GM19372 (cell line): ENCODE measurements around the gene NACA2.
"Not testable (repeated sequence)": the region's sequence is repeated elsewhere in the genome, so short reads cannot be mapped to it uniquely, and the experiment has no call there.

Experiments
- ATAC-seq: cut with Tn5 transposase; IDR thresholded peaks from one replicate; pipeline ENCODE4 v1.9.1; 2021; ENCODE audit warnings: mild to moderate bottlenecking, low read depth, moderate library complexity; ENCODE audit not compliant: unreplicated experiment

The NACA2 gene

DNA sequence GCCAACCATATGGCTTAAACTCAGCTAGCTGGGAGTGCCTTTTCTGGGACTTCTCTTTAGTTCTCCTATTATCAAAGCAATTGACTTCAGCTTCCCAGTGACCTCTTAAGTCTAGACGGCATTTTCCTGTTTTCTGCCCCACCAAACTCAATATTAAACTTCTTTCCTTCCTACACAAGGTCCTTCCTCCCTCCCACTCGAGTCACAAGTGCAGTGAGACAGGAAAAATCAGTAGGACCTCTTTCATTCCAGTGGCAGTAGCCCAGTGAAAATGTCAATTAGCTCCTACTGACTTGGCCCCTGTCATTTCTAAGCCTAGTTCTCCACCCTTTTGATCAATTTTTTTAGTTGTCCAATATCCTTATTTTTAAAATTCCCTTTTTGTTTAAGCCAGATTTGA lies 9.6 kb upstream of the NACA2 start:
- ATAC-seq, result no peak

DNA sequence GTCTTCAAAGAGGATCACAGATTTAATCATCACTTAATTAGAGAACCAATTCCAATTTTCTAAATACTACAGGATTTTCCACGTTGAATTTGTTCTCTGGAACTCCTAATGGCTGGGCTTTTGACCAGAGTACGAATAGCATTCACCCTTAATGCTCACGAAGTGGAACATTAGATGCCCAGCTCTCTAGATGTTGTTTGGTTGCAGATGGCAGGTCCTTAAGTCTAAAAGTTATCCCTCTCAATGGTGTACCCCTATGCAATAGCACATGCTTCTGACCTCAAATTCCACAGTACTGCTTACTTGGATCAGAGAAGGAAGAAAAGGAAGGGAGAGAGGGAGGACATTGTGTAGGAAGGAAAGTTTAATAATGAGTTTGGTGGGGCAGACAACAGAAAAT lies 8.6 kb upstream of the NACA2 start:
- ATAC-seq, result no peak

DNA sequence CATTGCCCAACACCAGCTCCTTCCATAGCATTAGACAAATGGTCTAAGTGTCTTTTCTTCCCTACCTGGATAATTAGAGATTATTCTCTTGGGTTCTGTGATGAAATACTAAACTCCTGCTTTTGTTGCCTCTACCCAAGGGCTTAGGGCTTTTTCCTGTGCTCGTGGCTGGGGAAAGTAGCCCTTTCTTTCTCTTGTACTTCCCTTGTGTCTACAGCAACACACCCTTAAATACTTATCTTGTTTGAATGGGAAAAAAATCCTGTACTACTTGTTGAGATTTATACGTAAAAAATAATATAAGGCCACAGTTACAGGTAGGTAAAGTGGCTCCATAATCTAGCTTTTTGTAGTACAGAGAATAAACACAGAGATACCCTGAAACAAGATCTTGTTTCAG lies 7.0 kb upstream of the NACA2 start:
- ATAC-seq, result no peak

DNA sequence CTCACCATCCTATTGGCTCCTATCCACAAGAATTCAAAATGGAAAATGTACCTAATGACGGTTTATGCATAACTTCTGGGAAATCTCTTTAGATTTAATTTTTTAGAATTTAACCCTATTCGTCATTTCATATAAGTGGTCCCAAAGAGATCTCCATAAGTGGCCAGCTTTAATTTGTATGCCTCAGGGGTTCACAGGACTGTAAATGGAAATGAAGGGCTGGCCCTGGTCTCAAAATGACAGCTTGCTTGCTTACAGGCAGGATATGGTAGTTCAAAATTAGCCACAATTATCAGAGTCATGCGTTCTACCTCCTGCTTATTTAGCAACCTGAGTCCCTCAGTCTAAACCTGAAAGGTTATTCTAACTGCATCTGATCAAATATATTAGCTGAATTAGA lies 6.6 kb upstream of the NACA2 start:
- no peak for ATAC-seq

DNA sequence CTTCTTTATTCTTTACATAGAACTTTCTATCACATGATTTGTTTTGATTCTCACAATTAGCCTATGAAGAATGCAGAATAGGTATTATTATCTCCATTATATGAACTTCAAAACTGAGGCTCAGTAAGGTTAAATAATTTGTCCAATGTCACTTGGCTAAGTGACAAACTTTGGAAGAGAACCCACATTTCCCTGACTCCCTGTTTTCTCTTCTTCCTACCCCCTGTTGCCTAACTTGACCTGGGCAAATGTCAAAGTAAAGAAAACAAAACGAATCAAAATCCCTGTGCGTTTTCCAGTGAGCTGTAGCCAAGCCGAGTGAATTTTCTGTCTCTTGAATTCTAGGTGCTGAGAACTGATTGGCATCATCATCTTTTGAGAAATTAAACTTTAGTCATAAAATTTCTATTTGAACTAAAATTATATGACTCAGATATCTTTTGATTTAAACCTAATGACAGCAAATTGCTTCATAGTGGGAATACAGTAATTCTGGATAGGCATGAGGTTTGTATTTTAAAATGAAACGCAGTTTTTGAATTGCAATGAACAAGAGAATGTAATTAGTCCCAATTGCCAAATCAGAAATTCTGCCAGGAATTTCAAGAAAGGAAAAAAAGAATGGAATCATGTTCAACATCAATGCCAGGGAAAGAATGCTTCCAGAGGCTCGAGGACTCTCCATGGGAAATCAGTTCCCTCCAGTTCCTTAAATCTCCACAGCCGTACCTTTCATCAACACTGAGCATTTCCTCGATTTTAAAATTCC lies 4.6 kb upstream of the NACA2 start:
- no peak for ATAC-seq

DNA sequence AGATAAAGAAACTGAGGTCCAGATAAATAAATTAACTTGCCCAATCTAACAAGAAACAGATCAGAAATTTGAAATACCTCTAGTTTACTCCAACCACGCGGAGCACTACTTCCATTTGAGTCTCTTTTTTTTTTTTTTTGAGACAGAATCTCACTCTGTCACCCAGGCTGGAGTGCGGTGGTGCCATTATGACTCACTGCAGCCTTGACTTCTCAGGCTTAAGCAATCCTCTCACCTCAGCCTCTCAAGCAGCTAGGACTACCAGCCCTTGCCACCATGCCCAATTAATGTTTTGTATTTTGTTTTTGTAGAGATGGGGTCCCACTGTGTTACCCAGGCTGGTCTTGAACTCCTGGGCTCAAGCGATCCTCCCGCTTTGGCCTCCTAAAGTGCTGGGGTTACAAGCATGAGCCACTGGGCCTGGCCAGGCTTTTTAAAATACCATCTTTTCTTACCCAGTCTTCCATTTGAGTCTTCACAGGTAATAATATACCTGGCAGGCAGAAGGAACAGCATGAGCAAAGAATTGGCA lies 3.3 kb upstream of the NACA2 start:
- ATAC-seq, result no peak

DNA sequence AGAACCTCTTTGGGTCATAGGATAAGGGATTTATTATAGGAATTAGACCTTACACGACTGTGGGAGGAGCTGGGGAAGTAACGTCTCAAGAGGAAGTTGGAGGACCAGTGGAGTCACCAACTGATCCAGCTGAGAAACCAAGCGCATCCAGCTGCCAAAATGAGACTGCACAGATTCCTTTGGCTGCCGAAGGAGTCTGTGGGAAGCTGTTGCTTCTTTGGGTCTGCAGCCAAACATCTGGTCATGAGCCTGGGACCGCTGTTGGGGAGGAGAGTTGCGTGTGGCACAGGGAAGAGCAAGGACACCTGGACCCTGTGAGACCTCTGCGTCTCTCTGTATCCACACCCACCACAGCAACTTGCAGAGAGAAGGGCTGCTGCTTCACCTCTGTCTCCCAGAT lies 2.4 kb upstream of the NACA2 start:
- no peak for ATAC-seq

DNA sequence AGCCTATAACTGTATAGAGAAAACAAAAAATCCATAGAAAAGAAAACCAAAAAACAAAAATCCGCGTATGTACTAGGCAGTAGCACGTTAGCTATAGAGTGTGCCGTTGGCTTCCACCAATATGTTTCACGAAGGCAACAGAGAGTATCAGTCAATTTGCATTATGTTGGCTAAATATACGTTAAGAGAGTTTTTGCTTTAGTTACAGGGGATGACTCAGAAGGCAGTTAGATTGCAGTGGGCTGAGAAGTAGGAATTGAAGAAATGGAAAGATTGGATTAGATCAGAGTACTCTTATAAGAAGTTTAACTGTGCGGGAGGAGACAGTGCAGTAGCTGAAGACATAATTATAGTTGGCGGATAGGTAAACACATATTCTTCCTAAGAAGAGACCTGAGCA lies 911 bp upstream of the NACA2 start:
- ATAC-seq, result no peak

DNA sequence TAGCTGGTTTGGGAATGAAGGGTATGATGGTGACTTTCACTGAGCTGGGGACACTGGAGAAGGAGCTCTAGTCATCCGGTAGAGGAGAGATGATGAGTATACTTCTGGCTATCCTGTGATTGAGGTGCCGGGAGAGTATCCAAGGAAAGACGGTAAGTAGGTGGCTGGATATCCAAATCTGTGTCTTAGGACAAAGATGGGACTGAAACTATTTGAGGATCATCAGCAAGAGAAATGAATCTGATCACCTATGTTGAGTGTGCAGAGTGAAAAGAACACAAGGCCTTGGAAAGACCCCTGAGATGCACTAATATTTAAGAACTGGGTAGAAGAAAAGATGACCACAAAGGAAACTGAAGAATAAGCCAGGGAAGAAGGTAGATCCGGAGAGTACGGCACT lies 1.0 kb downstream of the NACA2 start:
- no peak for ATAC-seq

DNA sequence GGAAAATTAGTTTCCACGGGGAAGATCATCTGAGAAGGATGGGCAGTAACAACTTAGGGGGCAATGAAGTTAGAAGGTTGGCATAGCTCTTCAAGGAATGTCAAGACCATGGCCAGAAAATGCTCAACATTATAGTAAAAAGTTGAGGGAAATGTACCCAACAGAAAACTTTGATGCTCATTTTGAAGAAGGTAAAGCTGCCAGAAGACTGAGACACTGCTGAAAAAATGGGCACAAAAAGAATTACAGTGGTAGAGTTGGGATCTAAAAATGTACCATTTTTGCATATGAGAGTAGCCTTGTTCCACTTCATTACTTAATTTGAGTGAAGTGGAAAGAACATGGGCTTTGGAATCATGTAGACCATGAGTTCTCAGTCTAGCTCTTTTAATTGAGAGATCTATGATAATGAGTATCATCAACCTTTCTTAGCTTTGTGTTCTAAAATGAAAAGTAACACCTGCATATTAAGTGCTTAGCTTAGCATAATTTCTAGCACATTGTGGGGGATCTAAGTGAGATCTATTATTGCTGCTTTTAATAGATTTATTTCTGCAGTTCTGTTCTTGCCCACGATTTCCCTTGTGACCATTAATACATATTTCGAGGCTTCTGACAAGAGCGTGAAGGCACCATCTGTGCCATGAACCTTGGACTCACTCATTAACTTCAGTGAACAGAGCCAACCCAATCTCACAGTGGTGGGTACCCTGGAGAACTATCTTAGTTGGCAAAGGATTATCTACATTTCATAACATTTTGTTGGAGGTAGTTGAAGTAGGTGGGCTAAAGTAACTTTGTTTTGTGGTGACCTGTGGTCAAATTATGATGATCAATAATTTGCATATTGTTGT lies 3.0 kb downstream of the NACA2 start:
- ATAC-seq, result no peak

DNA sequence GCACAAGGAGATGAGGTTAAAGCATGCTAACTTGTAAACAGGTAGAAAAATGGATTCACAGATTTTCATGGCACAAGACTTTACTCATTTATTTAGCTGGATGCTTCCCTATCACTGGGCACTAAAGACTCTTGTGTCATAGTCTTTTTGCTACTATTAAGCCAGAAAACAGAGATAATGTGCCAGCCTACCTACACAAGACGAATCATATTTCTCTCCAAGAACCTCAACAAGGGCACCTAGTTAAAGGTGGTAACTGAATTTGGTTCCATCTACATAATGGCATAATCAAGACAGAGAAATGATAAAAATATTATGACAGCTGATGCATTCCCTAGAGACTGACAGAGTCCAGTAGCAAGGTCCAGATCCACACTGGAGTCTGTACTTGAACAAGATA lies 3.8 kb downstream of the NACA2 start:
- no peak for ATAC-seq

DNA sequence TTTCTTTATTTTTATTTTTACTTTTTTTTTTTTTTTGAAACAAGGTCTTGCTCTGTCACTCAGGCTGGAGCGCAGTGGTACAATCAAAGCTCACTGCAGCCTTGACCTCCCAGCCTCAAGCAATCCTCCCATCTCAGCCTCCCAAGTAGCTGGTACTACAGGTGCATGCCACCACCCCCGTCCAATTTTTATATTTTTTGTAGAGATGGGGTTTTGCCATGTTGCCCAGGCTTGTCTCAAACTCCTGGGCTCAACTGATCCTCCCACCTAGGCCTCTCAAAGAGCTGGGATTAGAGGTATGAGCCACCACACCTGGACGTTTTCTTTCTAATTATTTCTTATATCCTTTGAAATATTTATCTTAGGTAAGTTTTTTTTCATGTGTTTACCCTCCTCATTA lies 4.4 kb downstream of the NACA2 start:
- not testable (repeated sequence) for ATAC-seq

DNA sequence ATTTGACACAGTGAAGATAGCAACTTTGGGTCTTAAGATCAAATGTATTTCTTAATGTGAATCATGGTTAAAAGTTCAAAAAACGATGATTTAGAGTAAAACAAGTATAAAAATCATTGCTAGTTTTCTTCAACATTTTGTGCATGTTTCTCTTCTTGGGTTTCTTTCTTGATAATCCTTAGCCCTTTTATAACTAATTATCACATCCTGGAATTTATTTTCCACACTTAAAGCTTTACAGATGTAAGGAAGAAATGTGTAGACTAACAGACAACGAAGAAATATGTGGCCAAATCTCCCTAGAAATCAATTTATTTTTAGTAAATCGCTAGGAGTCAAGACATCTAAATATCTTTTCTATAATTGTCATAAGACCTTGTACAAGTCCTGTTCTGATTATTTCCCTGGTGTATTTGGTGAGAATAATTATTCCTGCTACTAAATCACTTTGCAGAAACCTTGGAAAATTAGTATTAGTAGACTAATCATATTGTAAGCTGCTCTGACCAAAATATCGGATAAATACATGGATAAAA lies 4.9 kb downstream of the NACA2 start:
- ATAC-seq, result no peak

DNA sequence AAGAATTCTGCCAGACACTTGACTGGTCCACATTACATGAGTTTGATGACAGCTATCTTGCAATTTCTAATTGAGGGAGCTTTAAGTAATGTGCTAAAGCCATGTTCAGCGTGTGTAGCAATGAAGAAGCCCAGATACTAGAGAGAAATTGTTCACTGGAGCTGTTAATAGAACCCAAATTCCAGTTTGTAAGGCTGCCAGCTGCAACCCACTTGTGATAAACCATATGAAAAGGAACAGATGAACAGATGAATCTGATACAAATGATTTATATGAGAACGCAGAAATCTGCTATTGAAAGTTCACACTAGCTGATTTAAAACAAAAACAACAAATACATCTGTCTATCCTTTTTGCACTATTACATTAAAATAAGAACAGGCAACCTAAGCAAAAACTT lies 6.2 kb downstream of the NACA2 start:
- ATAC-seq, result no peak

DNA sequence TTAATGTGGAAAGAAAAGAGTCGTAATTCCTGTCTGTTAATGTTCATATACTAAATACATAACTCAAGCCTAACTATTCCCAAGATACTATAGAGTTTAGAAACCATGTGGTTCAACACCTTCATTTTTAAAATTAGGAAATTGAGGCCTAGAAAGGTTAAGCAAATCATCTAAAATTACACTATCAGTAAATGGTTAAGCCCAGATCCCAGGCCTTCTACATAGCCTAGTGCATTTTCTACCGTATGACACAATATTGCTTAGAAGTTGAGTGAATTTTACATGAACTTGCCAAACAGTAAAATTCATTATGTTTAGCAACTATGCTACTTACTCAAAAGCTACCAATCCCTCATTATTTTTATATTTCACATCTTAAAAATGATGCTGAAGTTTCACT lies 6.8 kb downstream of the NACA2 start:
- ATAC-seq, result no peak

DNA sequence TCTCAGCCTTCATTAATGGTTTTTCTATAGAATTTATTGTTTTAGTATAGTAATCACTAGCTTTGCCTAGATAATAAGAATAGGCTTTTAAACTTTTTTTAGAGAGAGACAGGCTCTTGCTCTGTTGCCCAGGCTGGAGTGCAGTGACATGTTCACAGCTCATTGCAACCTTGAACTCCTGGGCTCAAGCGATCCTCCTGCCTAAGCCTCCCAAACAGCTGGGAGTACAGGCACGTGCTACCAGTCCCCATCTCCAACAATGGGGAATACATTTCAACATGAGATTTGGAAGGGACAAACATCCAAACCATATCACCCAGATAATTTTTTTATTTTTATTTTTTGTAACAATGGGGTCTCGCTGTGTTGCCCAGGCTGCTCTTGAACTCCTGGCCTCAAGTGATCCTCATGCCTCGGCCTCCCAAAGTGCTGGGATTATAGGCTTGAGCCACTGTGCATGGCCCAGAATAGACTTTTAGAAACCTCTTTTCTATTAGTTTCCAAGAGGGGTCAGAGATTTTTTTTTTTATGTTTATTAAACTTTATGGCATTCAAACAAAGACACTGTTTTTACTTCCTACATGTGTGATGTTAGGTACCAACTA lies 7.3 kb downstream of the NACA2 start:
- no peak for ATAC-seq

DNA sequence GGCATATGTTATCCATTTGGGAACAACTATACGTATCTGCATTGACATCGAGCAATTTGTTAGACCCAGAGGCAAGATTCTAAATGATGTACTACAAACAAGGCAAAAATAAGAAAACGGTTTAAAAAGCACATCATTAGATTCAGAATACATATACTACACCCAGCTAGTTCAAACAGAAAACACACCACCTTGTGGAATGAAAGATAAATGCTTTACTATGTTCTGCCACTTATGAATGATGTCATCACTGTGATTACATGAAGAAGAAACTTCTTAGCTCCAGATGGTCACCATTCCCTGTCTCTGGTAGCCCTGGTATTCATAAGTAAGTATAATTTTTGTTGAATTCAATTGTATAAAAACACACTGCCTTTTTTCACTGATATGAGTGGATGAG lies 7.8 kb downstream of the NACA2 start:
- no peak for ATAC-seq

DNA sequence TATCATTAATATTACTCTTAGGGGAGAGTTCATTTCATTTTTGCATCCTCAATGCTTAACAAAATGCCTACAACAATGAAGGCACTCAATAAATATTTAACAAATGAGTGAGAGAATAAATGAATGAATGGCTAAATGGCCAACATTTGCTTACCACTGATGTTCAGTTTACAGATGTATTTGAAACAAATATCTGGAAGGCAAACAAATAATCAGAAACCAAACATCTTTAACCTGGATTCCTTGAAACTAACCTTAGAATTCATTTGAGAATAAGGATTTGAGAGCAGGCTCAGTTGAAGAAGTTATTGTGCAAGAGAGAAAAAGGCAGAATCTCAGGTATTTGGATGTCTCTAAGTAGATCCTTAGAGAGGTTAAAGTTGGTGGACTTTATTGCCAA lies 8.4 kb downstream of the NACA2 start:
- no peak for ATAC-seq

DNA sequence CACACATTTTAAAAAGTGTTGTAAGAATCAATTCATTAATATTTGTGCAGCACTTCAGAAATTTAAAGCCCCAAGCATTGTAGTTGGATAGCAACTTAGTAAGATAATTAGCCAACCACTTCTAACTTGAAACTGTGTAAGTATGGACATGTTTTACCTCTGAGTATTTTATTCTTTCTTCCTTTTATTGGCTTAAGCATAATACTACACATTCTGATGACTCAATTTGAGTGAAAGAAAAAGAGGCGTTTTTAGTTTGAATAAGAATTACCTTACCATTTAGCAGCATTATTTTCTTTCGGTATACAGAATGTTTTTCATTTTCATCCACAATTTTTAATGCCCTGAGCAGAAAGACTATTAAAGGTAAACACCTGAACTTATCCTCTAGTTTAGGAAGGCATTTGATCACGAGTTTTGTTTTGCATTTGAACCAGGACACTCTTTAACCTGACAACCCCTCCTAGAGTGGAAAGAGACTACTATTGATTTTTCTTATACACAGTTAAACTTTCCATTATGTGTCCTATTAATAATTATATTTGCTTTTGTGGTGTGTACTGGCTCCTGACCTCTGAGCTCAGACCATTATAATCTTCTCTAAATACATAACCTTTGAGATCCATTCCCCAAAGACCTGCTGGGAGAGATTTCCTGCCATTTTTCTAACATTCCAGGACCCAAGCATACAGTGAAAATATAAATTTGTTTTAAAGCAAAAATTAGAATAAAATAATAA lies 9.2 kb downstream of the NACA2 start:
- no peak for ATAC-seq

DNA sequence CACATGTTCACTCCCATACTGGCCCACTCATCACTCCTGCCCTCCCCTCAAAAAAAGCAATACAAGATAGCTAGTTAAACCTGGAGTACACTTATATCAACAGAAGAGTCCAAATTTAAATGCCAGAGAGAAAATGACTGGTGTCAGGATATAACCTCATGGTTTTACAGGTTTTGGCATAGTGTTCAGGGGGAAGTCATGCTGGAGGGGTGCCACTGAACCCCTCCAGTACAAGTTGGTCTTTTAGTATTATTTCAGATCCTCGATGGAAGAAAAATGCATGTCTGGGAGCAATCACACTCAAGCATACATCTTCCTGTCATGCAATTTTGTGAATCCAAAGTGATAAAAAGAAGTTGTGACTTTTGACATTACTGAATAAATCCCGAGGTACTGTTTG lies 10.5 kb downstream of the NACA2 start:
- no peak for ATAC-seq
